AG04450 (cell line): ENCODE data around the gene RELCH. TPM values are rescaled to one million over a fixed set of nuclear protein-coding genes. Genes with fewer than 3 reads are reported as not detected.

Experiments used
- CTCF ChIA-PET: fragments of 300-600, 350-600 bp; formaldehyde crosslinking; extraction: SDS; loops from one replicate; lab custom pipeline; 2022; ENCODE audit warnings: antibody characterized with exemption, inconsistent platforms; lab: Charles Lee
- POLR2A ChIA-PET: fragments of 350-600 bp; formaldehyde crosslinking; extraction: SDS; loops from one replicate; lab custom pipeline; 2021; ENCODE audit warnings: antibody characterized with exemption, inconsistent platforms; lab: Yijun Ruan, JAX
- DNase-seq: peaks from one replicate; pipeline ENCODE4 v3.0.0-alpha.2; 2011; ENCODE audit warnings: low read depth, low spot score
- H3K27ac ChIP-seq: one replicate; pipeline ENCODE4 v1.5.1; 2012; ENCODE audit warnings: low read depth, low read length, control low read depth
- H3K27me3 ChIP-seq: one replicate; pipeline ENCODE4 v1.6.0; 2012; ENCODE audit warnings: low read length; ENCODE audit not compliant: control insufficient read depth, insufficient read depth
- H3K4me3 ChIP-seq: 2 replicates; pipeline ENCODE4 v1.5.1; 2011; ENCODE audit warnings: mild to moderate bottlenecking, low read depth, low read length, control low read depth
- H3K9me3 ChIP-seq: 2 replicates; pipeline ENCODE4 v1.5.1; 2012; ENCODE audit warnings: low read length; ENCODE audit not compliant: control insufficient read depth, insufficient read depth
- polyA plus RNA-seq: library from polyadenylated mRNA; depleted of rRNA; stranded (reverse); fragments of >200 nt; gene quantifications from 2 replicates; pipeline ENCODE4 v1.2.3, GENCODE V29; 2011
- TF ChIP-seq, protein P1 (sequence below): IDR thresholded peaks from 2 replicates; pipeline ENCODE4 v1.5.1; 2011; ENCODE audit warnings: low read depth, low read length, control low read depth, inconsistent platforms

RELCH gene
- polyA plus RNA-seq, 1 experiment: 14.5 TPM

DNA sequence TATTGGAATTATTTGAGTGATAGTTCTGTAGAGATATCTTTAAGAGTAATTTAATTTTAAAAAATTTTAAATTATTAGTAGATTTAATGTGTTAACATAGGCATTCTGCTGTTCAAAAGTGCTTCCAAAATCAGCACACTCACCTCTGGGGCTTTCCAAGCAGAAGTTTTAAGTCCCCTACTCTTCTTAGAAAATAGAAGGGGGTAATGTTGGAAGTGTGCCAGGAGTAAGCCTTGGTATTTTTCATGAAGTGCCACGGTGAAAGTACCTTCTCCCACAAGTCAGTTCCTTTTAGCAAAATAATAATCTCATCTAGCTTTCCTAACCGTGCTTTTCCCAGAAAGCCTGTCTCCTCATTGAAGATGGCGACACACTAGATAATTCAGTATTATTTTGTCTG, 134.1 kb downstream of the RELCH start:
- peaks cover 35% of the 10 kb centered on the region for H3K27me3 ChIP-seq
- H3K27ac ChIP-seq: no peak overlapping the region
- TF ChIP-seq, protein P1, sequence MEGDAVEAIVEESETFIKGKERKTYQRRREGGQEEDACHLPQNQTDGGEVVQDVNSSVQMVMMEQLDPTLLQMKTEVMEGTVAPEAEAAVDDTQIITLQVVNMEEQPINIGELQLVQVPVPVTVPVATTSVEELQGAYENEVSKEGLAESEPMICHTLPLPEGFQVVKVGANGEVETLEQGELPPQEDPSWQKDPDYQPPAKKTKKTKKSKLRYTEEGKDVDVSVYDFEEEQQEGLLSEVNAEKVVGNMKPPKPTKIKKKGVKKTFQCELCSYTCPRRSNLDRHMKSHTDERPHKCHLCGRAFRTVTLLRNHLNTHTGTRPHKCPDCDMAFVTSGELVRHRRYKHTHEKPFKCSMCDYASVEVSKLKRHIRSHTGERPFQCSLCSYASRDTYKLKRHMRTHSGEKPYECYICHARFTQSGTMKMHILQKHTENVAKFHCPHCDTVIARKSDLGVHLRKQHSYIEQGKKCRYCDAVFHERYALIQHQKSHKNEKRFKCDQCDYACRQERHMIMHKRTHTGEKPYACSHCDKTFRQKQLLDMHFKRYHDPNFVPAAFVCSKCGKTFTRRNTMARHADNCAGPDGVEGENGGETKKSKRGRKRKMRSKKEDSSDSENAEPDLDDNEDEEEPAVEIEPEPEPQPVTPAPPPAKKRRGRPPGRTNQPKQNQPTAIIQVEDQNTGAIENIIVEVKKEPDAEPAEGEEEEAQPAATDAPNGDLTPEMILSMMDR: no peak
- CTCF ChIA-PET: interaction anchor here (1.1 kb wide), 1 partner anchor 71 kb away, joined by 3 read pairs; no protein-coding TSS in a partner anchor
- DNase-seq: no peak
- POLR2A ChIA-PET: no interaction called here
- no peaks in the 10 kb centered on the region; the same call in 1 of the 2 replicates for H3K9me3 ChIP-seq
- no peak overlapping the region for H3K4me3 ChIP-seq

DNA sequence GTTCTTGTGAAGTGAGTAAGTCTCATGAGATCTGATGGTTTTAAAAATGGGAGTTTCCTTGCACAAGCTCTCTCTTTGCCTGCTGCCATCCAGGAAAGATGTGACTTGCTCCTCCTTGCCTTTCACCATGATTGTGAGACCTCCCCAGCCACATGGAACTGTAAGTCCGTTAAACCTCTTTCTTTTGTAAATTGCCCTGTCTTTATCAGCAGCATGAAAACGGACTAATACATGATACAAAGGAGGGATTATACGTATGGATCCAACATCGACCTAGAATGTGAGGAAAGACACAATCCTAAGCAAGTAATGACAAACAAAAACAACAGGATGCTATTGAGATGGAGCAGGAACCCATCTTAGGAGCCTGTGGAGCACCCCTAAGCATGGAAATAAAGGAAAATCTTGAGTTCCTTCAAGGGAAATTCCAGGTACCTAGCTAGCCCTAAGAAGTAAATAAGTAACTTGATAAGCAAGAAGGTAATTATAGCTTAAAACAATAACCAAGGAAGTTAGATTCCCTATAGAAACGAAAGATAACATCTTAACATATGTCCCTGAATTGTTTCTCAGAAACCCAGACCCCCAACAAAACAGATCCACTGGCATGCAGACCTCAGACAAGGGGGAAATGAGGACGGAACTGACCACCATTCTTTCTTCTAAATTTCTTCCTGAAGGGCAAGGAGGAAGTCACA, 136.6 kb downstream of the RELCH start:
- ChIA-PET CTCF (interaction anchor here (0.6 to 1.1 kb wide), 2 partner anchors 23 to 263 kb away, joined by 3 read pairs; no protein-coding TSS in a partner anchor), POLR2A (interaction anchor here (0.8 kb wide), 1 partner anchor 8 kb away, joined by 3 read pairs; no protein-coding TSS in a partner anchor)
- peaks cover 59% of the 10 kb centered on the region for H3K27me3 ChIP-seq
- DNase-seq: no peak
- no peaks in the 10 kb centered on the region; the same call in 1 of the 2 replicates for H3K9me3 ChIP-seq
- no peak overlapping the region for H3K4me3 ChIP-seq
- TF ChIP-seq, protein P1: no peak
- H3K27ac ChIP-seq: no peak overlapping the region

DNA sequence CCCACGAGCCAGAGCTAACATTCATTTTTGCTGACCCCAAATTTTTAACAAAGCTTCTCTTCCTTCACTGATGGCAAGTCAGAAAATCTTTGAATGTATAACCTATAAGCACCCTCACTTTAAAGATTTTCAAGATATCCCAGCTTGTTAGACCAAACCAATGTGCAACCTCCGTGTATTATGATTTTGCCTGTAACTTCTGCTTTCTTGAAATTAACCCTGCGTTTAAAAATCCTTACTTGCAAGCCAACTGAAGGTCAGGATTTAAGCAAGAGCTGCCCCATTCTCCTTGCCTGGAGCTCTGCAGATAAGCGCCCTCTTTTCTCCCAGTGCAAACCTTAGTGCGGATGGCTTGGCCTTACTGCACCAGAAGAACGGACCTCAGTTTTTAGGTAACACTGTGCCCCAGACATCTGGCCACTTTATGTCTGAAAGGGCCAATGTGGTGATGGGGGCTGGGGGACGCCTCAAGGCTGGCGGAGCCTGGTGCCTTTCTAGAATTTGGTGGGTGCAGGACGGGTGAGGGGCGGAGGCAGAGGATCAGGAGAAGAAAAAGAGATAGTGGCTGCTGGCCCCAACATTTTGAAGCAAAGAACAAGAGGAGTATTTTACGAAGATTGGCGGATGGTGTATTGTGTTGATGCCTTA, 137.2 kb downstream of the RELCH start:
- Histone ChIP-seq H3K27ac (no peak overlapping the region), H3K9me3 (no peaks in the 10 kb centered on the region; the same call in 1 of the 2 replicates), H3K27me3 (peaks cover 59% of the 10 kb centered on the region), H3K4me3 (no peak overlapping the region)
- POLR2A ChIA-PET: interaction anchor here (0.8 kb wide), 1 partner anchor 7 kb away, joined by 3 read pairs; no protein-coding TSS in a partner anchor
- no peak for DNase-seq
- TF ChIP-seq, protein P1: no peak
- CTCF ChIA-PET: interaction anchor here (0.6 kb wide), 1 partner anchor 24 kb away, joined by 3 read pairs; no protein-coding TSS in a partner anchor

DNA sequence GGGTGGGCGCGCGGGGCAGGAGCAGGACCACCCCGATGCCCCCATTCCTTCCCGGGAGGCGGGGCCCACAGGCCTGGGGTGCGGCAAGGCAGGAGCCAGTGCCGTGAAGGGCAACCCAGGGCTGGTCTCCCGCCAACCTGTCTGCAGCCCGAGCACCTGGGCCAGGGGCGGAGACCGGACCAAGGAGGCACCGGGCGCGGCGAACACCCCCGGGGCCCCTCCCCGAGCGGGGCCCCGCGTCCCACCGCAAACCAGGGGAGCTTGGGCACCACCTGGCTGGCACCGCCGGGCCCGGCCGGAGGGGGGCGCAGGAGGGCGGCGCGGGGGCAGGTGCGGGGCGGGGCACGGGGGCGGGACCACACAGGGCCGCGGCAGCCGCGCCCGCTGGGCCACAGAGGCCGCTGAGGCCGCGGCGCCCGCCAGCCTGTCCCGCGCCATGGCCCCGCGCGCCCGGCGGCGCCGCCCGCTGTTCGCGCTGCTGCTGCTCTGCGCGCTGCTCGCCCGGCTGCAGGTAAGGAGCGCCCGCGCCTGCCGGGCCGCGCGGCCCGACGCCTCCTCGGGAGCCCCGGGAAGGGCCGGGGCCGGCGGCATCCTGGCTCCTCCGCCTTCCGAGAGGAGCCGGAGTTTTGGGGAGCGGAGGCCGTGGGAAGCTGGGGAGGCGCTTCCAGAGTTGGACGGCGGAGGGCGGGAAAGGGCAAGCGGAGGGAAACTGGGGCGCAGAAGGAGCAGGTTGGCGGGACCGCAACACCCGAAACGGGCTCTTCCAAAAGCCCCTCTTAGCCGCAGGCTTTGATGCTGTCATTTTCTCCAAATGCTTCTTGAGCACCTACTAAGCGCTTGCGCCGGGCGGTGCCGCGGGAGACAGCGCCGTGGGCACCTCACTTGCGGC, 138.1 kb downstream of the RELCH start, which contains the start of gene TNFRSF11A:
Gene TNFRSF11A (plus strand): TSS at position 394 of the 889 bp plus-strand sequence. CDS start 43 bp downstream, at position 437.
- POLR2A ChIA-PET: no interaction called here
- H3K27ac ChIP-seq: no peak within 1 kb of the TSS
- DNase-seq: no peak

More for the DNA sequence above, 138.1 kb downstream of the RELCH start, which contains the start of gene TNFRSF11A:
- Histone ChIP-seq H3K9me3 (no peaks in the 10 kb centered on the region; the same call in 1 of the 2 replicates), H3K4me3 (peak within 1 kb of the TSS; percentile 39), H3K27me3 (peaks cover 62% of the 10 kb centered on the region)
- CTCF ChIA-PET: no interaction called here
- TF ChIP-seq, protein P1: no peak
